Measurements from ENCODE around the gene AFF3.

AFF3 gene

DNA sequence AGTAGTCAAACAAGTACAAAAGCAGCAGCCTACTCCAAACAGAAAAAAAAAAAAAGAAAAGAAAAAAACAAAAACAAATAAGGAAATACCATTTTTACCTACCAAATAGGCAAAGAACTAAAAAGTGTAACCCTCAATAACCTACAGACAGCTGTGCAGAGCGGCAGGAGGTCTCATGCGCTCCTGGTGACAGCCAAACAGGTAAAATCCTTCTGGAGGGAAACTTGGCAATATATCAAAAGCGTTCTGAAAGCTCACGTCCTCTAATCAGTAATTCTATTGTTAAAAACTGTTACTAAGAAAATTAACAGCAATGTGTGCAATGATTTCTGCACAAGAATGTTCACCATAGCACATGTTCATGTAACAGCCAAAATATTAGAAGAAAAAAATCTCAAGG is 105.6 kb downstream of the AFF3 start:
- CTCF ChIA-PET = no interaction called here
- TF ChIP-seq FOXA1 (IDR thresholded peaks at IDR 0.05) = no peak
- TF ChIP-seq, protein P1, sequence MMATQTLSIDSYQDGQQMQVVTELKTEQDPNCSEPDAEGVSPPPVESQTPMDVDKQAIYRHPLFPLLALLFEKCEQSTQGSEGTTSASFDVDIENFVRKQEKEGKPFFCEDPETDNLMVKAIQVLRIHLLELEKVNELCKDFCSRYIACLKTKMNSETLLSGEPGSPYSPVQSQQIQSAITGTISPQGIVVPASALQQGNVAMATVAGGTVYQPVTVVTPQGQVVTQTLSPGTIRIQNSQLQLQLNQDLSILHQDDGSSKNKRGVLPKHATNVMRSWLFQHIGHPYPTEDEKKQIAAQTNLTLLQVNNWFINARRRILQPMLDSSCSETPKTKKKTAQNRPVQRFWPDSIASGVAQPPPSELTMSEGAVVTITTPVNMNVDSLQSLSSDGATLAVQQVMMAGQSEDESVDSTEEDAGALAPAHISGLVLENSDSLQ (IDR thresholded peaks at IDR 0.05) = no peak
- no peak for TF ChIP-seq FOXK2 (IDR thresholded peaks at IDR 0.05)
- TF ChIP-seq SP1 (IDR thresholded peaks at IDR 0.05) = no peak
- TF ChIP-seq NFRKB (IDR thresholded peaks at IDR 0.05) = no peak
- no peak for TF ChIP-seq HDGF (IDR thresholded peaks at IDR 0.05; ENCODE audit: borderline replicate concordance)
- TF ChIP-seq TARDBP (IDR thresholded peaks at IDR 0.05) = no peak
- TF ChIP-seq ELF4 (IDR thresholded peaks at IDR 0.05) = no peak
- TF ChIP-seq L3MBTL2 (conservative IDR thresholded peaks at IDR 0.05) = no peak
- TF ChIP-seq BHLHE40 (IDR thresholded peaks at IDR 0.05; ENCODE audit: borderline replicate concordance) = no peak
- no peak for TF ChIP-seq ZNF384 (IDR thresholded peaks at IDR 0.05)
- TF ChIP-seq ARNT (IDR thresholded peaks at IDR 0.05) = no peak
- no peak for DNase-seq (ENCODE audit: extremely low spot score)
- POLR2A ChIA-PET = no interaction called here

DNA sequence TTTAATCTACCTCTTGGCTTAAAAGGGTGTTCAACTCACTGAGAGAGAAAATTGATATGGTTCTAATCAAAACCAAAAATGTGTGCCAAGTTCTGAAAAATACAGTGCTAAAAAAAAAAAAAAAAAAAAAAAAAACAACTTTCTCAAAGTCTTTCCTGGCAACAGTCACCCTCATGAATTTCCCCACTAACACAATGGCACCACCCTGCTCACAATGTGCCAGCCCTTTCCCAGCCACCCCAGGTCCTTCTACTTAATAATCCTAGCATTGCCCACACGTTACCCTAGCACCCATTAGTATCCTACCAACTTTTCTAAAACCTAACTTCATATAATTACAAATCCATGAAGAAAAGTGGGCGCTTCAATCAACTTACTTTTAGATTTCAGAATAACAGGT is 106.4 kb downstream of the AFF3 start:
- no peak for DNase-seq (ENCODE audit: extremely low spot score)
- TF ChIP-seq FOXM1 (IDR thresholded peaks at IDR 0.05; ENCODE audit: borderline replicate concordance) (no peak), ZNF384 (IDR thresholded peaks at IDR 0.05) (no peak), NFRKB (IDR thresholded peaks at IDR 0.05) (no peak)
- POLR2A ChIA-PET = no interaction called here
- CTCF ChIA-PET = no interaction called here

DNA sequence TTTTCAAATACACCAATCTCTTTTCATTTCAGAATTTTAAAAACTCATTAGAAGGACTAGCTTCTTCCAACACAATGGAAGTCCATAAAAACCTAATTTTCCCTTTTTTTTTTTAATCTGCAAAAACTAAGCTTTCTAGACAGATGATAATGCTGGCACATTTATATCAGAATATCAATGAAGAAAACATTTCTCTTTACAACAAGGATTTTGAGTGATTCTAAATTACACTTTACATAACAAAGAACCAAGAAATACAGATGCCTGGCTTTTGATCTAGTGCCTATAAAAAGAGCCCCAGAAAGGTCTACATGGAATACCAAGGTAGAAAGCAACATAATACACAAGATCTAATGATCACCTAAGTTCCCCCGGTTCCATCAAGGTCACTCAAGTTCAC is 108.0 kb downstream of the AFF3 start:
- DNase-seq (ENCODE audit: extremely low spot score) = no peak
- ChIA-PET POLR2A (no interaction called here), CTCF (interaction anchor here (0.7 to 1.0 kb wide), 2 partner anchors 9 to 216 kb away, joined by 4 read pairs; no protein-coding TSS in a partner anchor)
- TF ChIP-seq FOXK2 (IDR thresholded peaks at IDR 0.05) (no peak), L3MBTL2 (conservative IDR thresholded peaks at IDR 0.05) (no peak), CTBP1 (IDR thresholded peaks at IDR 0.05; ENCODE audit: borderline replicate concordance) (no peak), ELF4 (IDR thresholded peaks at IDR 0.05) (no peak), LEF1 (IDR thresholded peaks at IDR 0.05; ENCODE audit: borderline replicate concordance) (no peak), FOXM1 (IDR thresholded peaks at IDR 0.05; ENCODE audit: borderline replicate concordance) (no peak), ARNT (IDR thresholded peaks at IDR 0.05) (no peak), FOXA1 (IDR thresholded peaks at IDR 0.05) (no peak), TARDBP (IDR thresholded peaks at IDR 0.05) (no peak), SUZ12 (IDR thresholded peaks at IDR 0.05) (no peak), NFRKB (IDR thresholded peaks at IDR 0.05) (no peak), ZNF384 (IDR thresholded peaks at IDR 0.05) (no peak), HDGF (IDR thresholded peaks at IDR 0.05; ENCODE audit: borderline replicate concordance) (no peak), SP1 (IDR thresholded peaks at IDR 0.05) (no peak)
- TF ChIP-seq, protein P1 (IDR thresholded peaks at IDR 0.05) = no peak

DNA sequence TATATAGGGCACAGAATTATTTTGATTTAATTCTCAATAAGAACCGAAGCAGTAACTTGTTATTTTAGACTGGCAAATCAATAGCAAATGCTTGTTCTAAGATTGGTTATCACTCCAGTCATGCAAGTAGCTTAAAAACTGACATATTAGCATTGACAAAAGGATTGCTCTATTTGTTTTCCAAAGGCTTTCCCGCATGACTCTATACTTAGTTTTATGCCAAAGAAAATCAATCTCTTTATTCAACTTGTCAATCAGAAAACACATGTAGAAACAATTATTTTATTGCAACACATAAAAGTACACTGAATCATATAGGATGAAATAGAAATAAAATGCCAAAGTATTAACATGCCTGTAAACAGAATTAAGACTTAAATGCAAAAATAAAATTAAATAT is 108.4 kb downstream of the AFF3 start:
- CTCF ChIA-PET = interaction anchor here (0.7 to 1.0 kb wide), 2 partner anchors 9 to 215 kb away, joined by 4 read pairs; no protein-coding TSS in a partner anchor
- POLR2A ChIA-PET = no interaction called here
- TF ChIP-seq NFRKB (IDR thresholded peaks at IDR 0.05) = no peak
- no peak for TF ChIP-seq FOXA1 (IDR thresholded peaks at IDR 0.05)
- TF ChIP-seq FOXK2 (IDR thresholded peaks at IDR 0.05) = no peak
- no peak for TF ChIP-seq TARDBP (IDR thresholded peaks at IDR 0.05)
- TF ChIP-seq FOXM1 (IDR thresholded peaks at IDR 0.05; ENCODE audit: borderline replicate concordance) = no peak
- TF ChIP-seq SP1 (IDR thresholded peaks at IDR 0.05) = no peak
- TF ChIP-seq HDGF (IDR thresholded peaks at IDR 0.05; ENCODE audit: borderline replicate concordance) = no peak
- no peak for TF ChIP-seq ARNT (IDR thresholded peaks at IDR 0.05)
- TF ChIP-seq CTBP1 (IDR thresholded peaks at IDR 0.05; ENCODE audit: borderline replicate concordance) = no peak
- TF ChIP-seq BHLHE40 (IDR thresholded peaks at IDR 0.05; ENCODE audit: borderline replicate concordance) = no peak
- DNase-seq (ENCODE audit: extremely low spot score) = no peak

DNA sequence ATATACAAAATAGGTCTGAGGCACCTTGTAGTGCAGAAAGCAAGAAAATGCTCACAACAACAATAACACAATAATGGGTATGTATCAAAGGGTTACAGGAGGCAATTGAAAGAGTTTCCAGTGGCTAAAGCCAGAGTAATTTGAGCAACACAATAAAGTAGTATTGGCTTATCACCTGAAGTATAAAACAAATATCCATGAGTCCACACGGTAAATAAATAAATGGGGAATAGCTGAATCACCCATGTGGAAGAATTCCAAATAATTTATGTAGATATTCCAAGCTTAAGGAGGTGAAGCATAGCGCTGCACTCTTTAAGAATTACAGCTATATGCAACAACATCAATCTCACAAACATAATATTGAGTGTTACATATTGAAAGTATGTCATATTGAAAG is 110.8 kb downstream of the AFF3 start:
- POLR2A ChIA-PET = no interaction called here
- DNase-seq (ENCODE audit: extremely low spot score) = no peak
- CTCF ChIA-PET = no interaction called here
- TF ChIP-seq ZNF384 (IDR thresholded peaks at IDR 0.05) = no peak
- no peak for TF ChIP-seq BHLHE40 (IDR thresholded peaks at IDR 0.05; ENCODE audit: borderline replicate concordance)
- TF ChIP-seq HDGF (IDR thresholded peaks at IDR 0.05; ENCODE audit: borderline replicate concordance) = no peak

DNA sequence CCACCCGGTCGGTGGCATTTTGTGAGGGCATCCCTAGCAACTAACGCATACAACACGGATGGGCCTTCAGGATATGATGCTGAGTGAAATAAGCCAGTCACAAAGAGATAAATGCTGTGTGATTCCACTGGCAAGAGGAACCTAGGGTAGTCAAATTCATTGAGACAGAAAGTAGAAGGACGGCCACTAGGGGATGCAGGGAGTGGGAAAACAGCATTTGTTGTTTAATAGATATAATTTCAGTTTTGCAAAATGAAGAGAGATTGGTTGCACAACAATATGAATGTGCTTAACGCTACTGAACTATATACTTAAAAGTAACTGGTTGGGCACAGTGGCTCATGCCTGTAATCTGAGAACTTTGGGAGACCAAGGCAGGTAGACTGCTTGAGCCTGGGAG is 112.9 kb downstream of the AFF3 start:
- CTCF ChIA-PET = no interaction called here
- no peak for DNase-seq (ENCODE audit: extremely low spot score)
- POLR2A ChIA-PET = no interaction called here
- TF ChIP-seq, protein P1 (IDR thresholded peaks at IDR 0.05) = no peak
- TF ChIP-seq FOXM1 (IDR thresholded peaks at IDR 0.05; ENCODE audit: borderline replicate concordance) = no peak
- no peak for TF ChIP-seq ARNT (IDR thresholded peaks at IDR 0.05)
- TF ChIP-seq FOXK2 (IDR thresholded peaks at IDR 0.05) = no peak

DNA sequence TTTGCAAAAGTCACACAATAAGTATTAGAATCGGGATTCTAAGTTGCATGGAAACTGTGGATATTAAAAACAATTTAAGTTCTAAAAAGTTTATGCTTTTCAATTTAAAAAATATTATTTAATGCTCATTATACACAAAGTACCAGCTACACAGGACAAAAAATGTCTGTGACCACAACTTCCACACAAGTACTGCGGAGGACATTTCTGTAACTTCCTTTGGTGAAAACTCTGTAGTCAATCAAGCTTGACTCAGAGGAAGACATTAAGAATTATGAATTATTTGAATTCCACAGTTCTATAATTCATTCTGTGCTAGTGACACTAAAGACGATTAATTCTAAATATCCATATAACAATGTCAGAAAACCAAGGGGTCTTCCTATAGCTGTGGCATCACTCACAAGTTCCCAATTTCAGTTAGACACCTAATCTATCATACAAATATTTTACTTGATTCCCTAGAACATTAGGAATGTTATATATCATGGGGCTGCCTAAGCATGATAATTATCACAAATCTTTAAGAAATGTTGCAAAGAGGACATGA is 120.5 kb downstream of the AFF3 start:
- POLR2A ChIA-PET = no interaction called here
- no peak for TF ChIP-seq L3MBTL2 (conservative IDR thresholded peaks at IDR 0.05)
- no peak for TF ChIP-seq CTBP1 (IDR thresholded peaks at IDR 0.05; ENCODE audit: borderline replicate concordance)
- no peak for TF ChIP-seq HDGF (IDR thresholded peaks at IDR 0.05; ENCODE audit: borderline replicate concordance)
- no peak for TF ChIP-seq ARNT (IDR thresholded peaks at IDR 0.05)
- no peak for TF ChIP-seq SUZ12 (IDR thresholded peaks at IDR 0.05)
- no peak for TF ChIP-seq NFRKB (IDR thresholded peaks at IDR 0.05)
- TF ChIP-seq ELF4 (IDR thresholded peaks at IDR 0.05) = no peak
- TF ChIP-seq SP1 (IDR thresholded peaks at IDR 0.05) = no peak
- CTCF ChIA-PET = no interaction called here
- DNase-seq (ENCODE audit: extremely low spot score) = no peak

Data from HEK293T (cell line).